DMS79 treated with DMSO at 0.1 percent for 48 hours (cell line): ENCODE results near the gene GALNT16.
A peak's percentile ranks its signal among the peaks of the same experiment; 100 is the strongest.
"Not testable (repeated sequence)": the region's sequence is repeated elsewhere in the genome, so short reads cannot be mapped to it uniquely, and the experiment has no call there.

Experiments
- DNase-seq: peaks from one replicate; lab custom pipeline; 2025; lab: John Stamatoyannopoulos, UW

The GALNT16 gene

GRCh38 chr14:69260190-69260860, 367 bp downstream of the GALNT16 start:
- DNase-seq: peak; percentile 65

- DNase-seq: peak; percentile 68
These were observed 1.1 kb downstream of the GALNT16 start for GRCh38 chr14:69260861-69261564.

GRCh38 chr14:69261761-69262331, 1.9 kb downstream of the GALNT16 start:
- DNase-seq: peak; percentile 50

- no peak for DNase-seq
These were observed 2.6 kb downstream of the GALNT16 start for GRCh38 chr14:69262516-69262915.

GRCh38 chr14:69263364-69263763, 3.4 kb downstream of the GALNT16 start:
- peak; percentile 43 for DNase-seq

- no peak for DNase-seq
These were observed 3.8 kb downstream of the GALNT16 start for GRCh38 chr14:69263771-69264170.

- no peak for DNase-seq
These were observed 6.8 kb downstream of the GALNT16 start for GRCh38 chr14:69266572-69267345.

- DNase-seq: no peak
These were observed 7.5 kb downstream of the GALNT16 start for GRCh38 chr14:69267492-69267891.

- DNase-seq: no peak
These were observed 8.3 kb downstream of the GALNT16 start for GRCh38 chr14:69268223-69268622.

GRCh38 chr14:69268763-69269162, 8.8 kb downstream of the GALNT16 start:
- DNase-seq: no peak

GRCh38 chr14:69269381-69269780, 9.4 kb downstream of the GALNT16 start:
- DNase-seq: no peak

- DNase-seq: no peak
These were observed 10.1 kb downstream of the GALNT16 start for GRCh38 chr14:69270097-69270496.

GRCh38 chr14:69270795-69271708, 11.1 kb downstream of the GALNT16 start:
- DNase-seq: no peak

- DNase-seq: no peak
These were observed 14.4 kb downstream of the GALNT16 start for GRCh38 chr14:69274321-69274720.

GRCh38 chr14:69275331-69275730, 15.4 kb downstream of the GALNT16 start:
- DNase-seq: no peak

GRCh38 chr14:69277356-69277755, 17.4 kb downstream of the GALNT16 start:
- not testable (repeated sequence) for DNase-seq

- no peak for DNase-seq
These were observed 20.9 kb downstream of the GALNT16 start for GRCh38 chr14:69280746-69281291.

- DNase-seq: peak; percentile 96
These were observed 21.7 kb downstream of the GALNT16 start for GRCh38 chr14:69281450-69282169.

- DNase-seq: no peak
These were observed 22.5 kb downstream of the GALNT16 start for GRCh38 chr14:69282448-69282847.

GRCh38 chr14:69284170-69284569, 24.2 kb downstream of the GALNT16 start:
- no peak for DNase-seq
